PC-3 (cell line): ENCODE results near the gene CNNM3. TPM values are rescaled to one million over a fixed set of nuclear protein-coding genes. Genes with fewer than 3 reads are reported as not detected.

ENCODE experiments used
- ATAC-seq: fragments of 200-7000 bp; cut with Tn5 transposase; 2 replicates; pipeline ENCODE4 v1.9.1; 2020; ENCODE audit warnings: mild to moderate bottlenecking, moderate library complexity
- BruUV-seq: library from RNA; stranded (reverse); fragments of 400-500 nt; replicated peaks from 2 replicates; lab custom pipeline; 2021; lab: Mats Ljungman, UMichigan
- CTCF ChIA-PET: fragments of 300-600 bp; sonication (Branson Sonifier 250); formaldehyde crosslinking; loops from one replicate; lab custom pipeline; 2022; ENCODE audit warnings: antibody characterized with exemption; lab: Charles Lee
- POLR2A ChIA-PET: fragments of 300-600 bp; sonication (Branson Sonifier 250); formaldehyde crosslinking; loops from one replicate; lab custom pipeline; 2022; ENCODE audit warnings: antibody characterized with exemption; ENCODE audit not compliant: unreplicated experiment; lab: Charles Lee
- DNase-seq: peaks from one replicate; pipeline ENCODE4 v3.0.0-alpha.2; 2015
- H2AFZ ChIP-seq: fragments of 300-600 bp; sonication (generic); 2 replicates; pipeline ENCODE4 v1.6.0; 2016; ENCODE audit warnings: antibody characterized with exemption, low read length
- H3F3A ChIP-seq: fragments of 300-600 bp; sonication (generic); one replicate; pipeline ENCODE4 v1.6.0; 2017; ENCODE audit warnings: antibody characterized with exemption, low read length, control low read depth, mild to moderate bottlenecking; ENCODE audit not compliant: unreplicated experiment
- H3K27ac ChIP-seq: fragments of 300-600 bp; sonication (generic); 2 replicates; pipeline ENCODE4 v1.5.1; 2016; ENCODE audit warnings: mild to moderate bottlenecking, low read length
- H3K27me3 ChIP-seq: fragments of 300-600 bp; sonication (generic); 2 replicates; pipeline ENCODE4 v1.6.1; 2016; ENCODE audit warnings: low read length, mixed read lengths
- H3K36me3 ChIP-seq: fragments of 300-600 bp; sonication (generic); 2 replicates; pipeline ENCODE4 v1.6.1; 2016; ENCODE audit warnings: low read depth, mixed run types, low read length, mixed read lengths
- H3K4me1 ChIP-seq: fragments of 300-600 bp; sonication (generic); 2 replicates; pipeline ENCODE4 v1.5.1; 2016; ENCODE audit warnings: low read length; ENCODE audit not compliant: insufficient read depth
- H3K4me2 ChIP-seq: fragments of 300-600 bp; sonication (generic); 2 replicates; pipeline ENCODE4 v1.6.0; 2016; ENCODE audit warnings: low read length
- H3K4me3 ChIP-seq: fragments of 300-600 bp; sonication (generic); 2 replicates; pipeline ENCODE4 v1.5.1; 2016; ENCODE audit warnings: mild to moderate bottlenecking, low read length, mixed read lengths
- H3K79me2 ChIP-seq: fragments of 300-600 bp; sonication (generic); 2 replicates; pipeline ENCODE4 v1.6.1; 2017; ENCODE audit warnings: low read length, mixed read lengths
- H3K9ac ChIP-seq: fragments of 300-600 bp; sonication (generic); 2 replicates; pipeline ENCODE4 v1.6.0; 2016; ENCODE audit warnings: mild to moderate bottlenecking, low read length
- H3K9me2 ChIP-seq: fragments of 300-600 bp; sonication (generic); replicated peaks from 2 replicates; pipeline ENCODE4 v1.6.1; 2016; ENCODE audit warnings: mixed run types, low read length, mixed read lengths
- H3K9me3 ChIP-seq: fragments of 300-600 bp; sonication (generic); 2 replicates; pipeline ENCODE4 v1.6.1; 2016; ENCODE audit warnings: low read length, mixed read lengths
- H4K20me1 ChIP-seq: fragments of 300-600 bp; sonication (generic); 2 replicates; pipeline ENCODE4 v1.6.1; 2016; ENCODE audit warnings: low read length, mixed read lengths
- CTCF ChIP-seq: fragments of 300-600 bp; sonication (generic); conservative IDR thresholded peaks from 2 replicates; pipeline ENCODE4 v1.5.1; 2017; ENCODE audit warnings: antibody characterized with exemption, low read depth, mild to moderate bottlenecking, low read length
- EZH2 ChIP-seq: fragments of 300-600 bp; sonication (generic); IDR thresholded peaks from one replicate; pipeline ENCODE4 v1.6.1; 2017; ENCODE audit warnings: antibody characterized with exemption, mild to moderate bottlenecking, low read length; ENCODE audit not compliant: unreplicated experiment
- EZH2phosphoT487 ChIP-seq: fragments of 300-600 bp; sonication (generic); IDR thresholded peaks from 2 replicates; pipeline ENCODE4 v1.6.1; 2018; ENCODE audit warnings: mild to moderate bottlenecking, antibody characterized with exemption, low read length, borderline replicate concordance
- intact Hi-C: fragments of 100-400 bp; cut with micrococcal nuclease; formaldehyde crosslinking; loops from 2 replicates; pipeline ENCODE4 v1.9.0; 2023
- total RNA-seq: library from RNA; depleted of rRNA; stranded (reverse); fragments of >200 nt; gene quantifications from 2 replicates; pipeline ENCODE4 v1.2.3, GENCODE V29; 2014

Gene CNNM3
- total RNA-seq, 1 experiment from 2014 or later, result 9.0 TPM

DNA sequence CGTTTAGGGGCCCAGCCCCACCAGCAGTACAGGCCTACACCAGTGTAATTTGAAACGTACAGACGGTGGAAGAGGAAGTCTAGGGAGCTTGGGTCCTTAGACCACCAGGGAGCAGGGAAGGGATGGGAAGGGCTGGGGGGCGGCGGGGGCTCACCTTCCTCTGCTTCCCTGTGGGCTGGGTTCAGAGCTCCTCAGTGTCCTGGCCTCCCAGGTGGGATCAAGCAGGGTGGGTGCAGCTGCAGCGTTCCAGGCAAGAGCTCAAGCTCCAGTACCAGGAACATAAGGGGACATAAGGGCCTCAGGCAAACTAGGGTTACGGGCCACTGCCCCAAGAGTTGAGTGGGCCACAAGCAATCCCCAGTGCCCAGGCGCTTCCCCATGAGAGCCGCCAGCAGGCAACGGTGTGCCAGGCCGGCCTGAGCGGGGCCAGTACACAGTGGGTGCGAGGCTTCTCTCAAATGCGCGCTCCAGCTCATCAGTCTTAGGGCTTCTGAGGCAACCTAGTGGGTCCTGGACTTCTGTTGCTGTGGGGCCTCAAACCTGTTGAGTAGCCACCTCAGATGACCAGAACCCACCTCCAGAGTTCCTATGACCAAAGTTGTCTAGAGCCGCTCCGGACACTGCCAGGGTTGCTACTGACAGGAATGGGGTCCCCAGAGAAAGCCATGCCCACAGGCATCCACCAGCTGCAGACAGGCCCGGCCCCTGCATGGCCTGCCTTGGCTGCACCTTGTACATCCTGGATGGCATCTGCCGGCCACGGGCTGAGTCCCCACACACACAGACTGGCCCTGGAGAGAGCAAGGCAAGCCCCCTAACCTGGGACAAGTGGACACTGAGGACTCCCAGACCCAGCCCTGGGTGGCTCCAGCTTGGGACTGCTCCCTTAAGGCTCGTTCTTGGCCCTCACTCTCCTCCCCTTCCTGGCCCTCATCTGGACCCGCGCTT is 22.6 kb downstream of the CNNM3 start:
- no peaks in the 10 kb centered on the region for H3K9me2 ChIP-seq
- H3K4me2 ChIP-seq, result no peak overlapping the region
- H3K4me1 ChIP-seq, result no peaks in the 10 kb centered on the region
- BruUV-seq, result no TSS peak
- H2AFZ ChIP-seq, result no peak overlapping the region
- no peak overlapping the region for H3K4me3 ChIP-seq
- TF ChIP-seq EZH2phosphoT487, result no peak
- TF ChIP-seq CTCF, result no peak
- no peak for TF ChIP-seq EZH2
- no peak overlapping the region for H3K27ac ChIP-seq
- no peak for ATAC-seq
- no peaks in the 10 kb centered on the region; the same call in 1 of the 2 replicates for H3K36me3 ChIP-seq
- H3K79me2 ChIP-seq, result no peaks in the 10 kb centered on the region
- no peaks in the 10 kb centered on the region for H3K9me3 ChIP-seq
- intact Hi-C loops, result no loop called here
- H4K20me1 ChIP-seq, result no peaks in the 10 kb centered on the region
- CTCF ChIA-PET, result no interaction called here
- H3K27me3 ChIP-seq, result no peaks in the 10 kb centered on the region
- no peak overlapping the region for H3K9ac ChIP-seq
- no peaks in the 10 kb centered on the region for H3F3A ChIP-seq
- POLR2A ChIA-PET, result no interaction called here
- no peak for DNase-seq

GRCh38 chr2:96839293-96839874 is 23.3 kb downstream of the CNNM3 start:
- Histone ChIP-seq H2AFZ (no peak overlapping the region), H3K27me3 (no peaks in the 10 kb centered on the region), H3F3A (no peaks in the 10 kb centered on the region), H4K20me1 (no peaks in the 10 kb centered on the region), H3K79me2 (no peaks in the 10 kb centered on the region), H3K4me2 (no peak overlapping the region), H3K9me2 (no peaks in the 10 kb centered on the region), H3K4me3 (no peak overlapping the region), H3K9ac (no peak overlapping the region), H3K27ac (no peak overlapping the region), H3K4me1 (no peaks in the 10 kb centered on the region), H3K36me3 (no peaks in the 10 kb centered on the region; the same call in 1 of the 2 replicates), H3K9me3 (no peaks in the 10 kb centered on the region)
- TF ChIP-seq EZH2phosphoT487 (no peak), CTCF (no peak), EZH2 (no peak)
- CTCF ChIA-PET, result no interaction called here
- no TSS peak for BruUV-seq
- POLR2A ChIA-PET, result no interaction called here
- intact Hi-C loops, result no loop called here
- DNase-seq (no peak), ATAC-seq (no peak)
